ENCODE results near the gene DENND1A.

GRCh38 chr9:123629531-123629930 is 300.4 kb downstream of the DENND1A start:
- TF ChIP-seq POLR2AphosphoS5 (IDR thresholded peaks at IDR 0.05) (no peak), CTCF (IDR thresholded peaks at IDR 0.05) (no peak), POLR2A (IDR thresholded peaks at IDR 0.05) (no peak)
